ENCODE measurements around the gene UBE2O. TPM values are rescaled to one million over a fixed set of nuclear protein-coding genes. Genes with fewer than 3 reads are reported as not detected.

UBE2O gene
- total and polyA plus RNA-seq, 4 donors: 3.3 to 71.5 (median 9.2) TPM

- Histone ChIP-seq H3K4me3 (ENCODE audit: low read depth in 1 of 3, low read length in 3 of 3) (no peak overlapping the region), H3K27me3 (ENCODE audit: control insufficient read depth in 4 of 4, insufficient read depth in 4 of 4, low read length in 3 of 4) (no peaks in the 10 kb centered on the region), H3K27ac (ENCODE audit: low read depth in 1 of 2, low read length in 2 of 2) (no peak overlapping the region), H3K36me3 (ENCODE audit: control insufficient read depth in 4 of 4, insufficient read depth in 3 of 4, low read depth in 1 of 4, low read length in 3 of 4) (no peaks in the 10 kb centered on the region), H3K9ac (ENCODE audit: low read depth in 1 of 2, low read length in 2 of 2) (no peak overlapping the region), H3K4me1 (ENCODE audit: control insufficient read depth in 4 of 4, insufficient read depth in 4 of 4, low read length in 3 of 4) (peaks cover 0 to 10% (median 8%) of the 10 kb centered on the region in 4 donors), H3K9me3 (ENCODE audit: control insufficient read depth in 4 of 4, low read length in 3 of 4) (no peaks in the 10 kb centered on the region)
- no peak for DNase-seq (ENCODE audit: low spot score)
- WGBS: 77% methylated on average over 12 of the region's 12 CpGs
- no peak for TF ChIP-seq FOXA2 (IDR thresholded peaks at IDR 0.05)
- no peak for TF ChIP-seq SP1 (IDR thresholded peaks at IDR 0.05)
- TF ChIP-seq ATF3 (IDR thresholded peaks at IDR 0.05): no peak
- TF ChIP-seq GABPA (IDR thresholded peaks at IDR 0.05 in 1 of 2, conservative IDR thresholded peaks at IDR 0.05 in 1 of 2): no peak
- TF ChIP-seq RXRA (IDR thresholded peaks at IDR 0.05): no peak
- no peak for TF ChIP-seq TAF1 (conservative IDR thresholded peaks at IDR 0.05)
- TF ChIP-seq HNF4A (conservative IDR thresholded peaks at IDR 0.05): no peak
- TF ChIP-seq NR2F2 (IDR thresholded peaks at IDR 0.05): no peak
- no peak for TF ChIP-seq REST (IDR thresholded peaks at IDR 0.05)
- no peak for TF ChIP-seq EGR1 (IDR thresholded peaks at IDR 0.05; ENCODE audit: low read depth in 2 of 2)
- TF ChIP-seq JUND (IDR thresholded peaks at IDR 0.05): no peak
Observed at GRCh38 chr17:76356803-76357456, 96.0 kb downstream of the UBE2O start.

DNA sequence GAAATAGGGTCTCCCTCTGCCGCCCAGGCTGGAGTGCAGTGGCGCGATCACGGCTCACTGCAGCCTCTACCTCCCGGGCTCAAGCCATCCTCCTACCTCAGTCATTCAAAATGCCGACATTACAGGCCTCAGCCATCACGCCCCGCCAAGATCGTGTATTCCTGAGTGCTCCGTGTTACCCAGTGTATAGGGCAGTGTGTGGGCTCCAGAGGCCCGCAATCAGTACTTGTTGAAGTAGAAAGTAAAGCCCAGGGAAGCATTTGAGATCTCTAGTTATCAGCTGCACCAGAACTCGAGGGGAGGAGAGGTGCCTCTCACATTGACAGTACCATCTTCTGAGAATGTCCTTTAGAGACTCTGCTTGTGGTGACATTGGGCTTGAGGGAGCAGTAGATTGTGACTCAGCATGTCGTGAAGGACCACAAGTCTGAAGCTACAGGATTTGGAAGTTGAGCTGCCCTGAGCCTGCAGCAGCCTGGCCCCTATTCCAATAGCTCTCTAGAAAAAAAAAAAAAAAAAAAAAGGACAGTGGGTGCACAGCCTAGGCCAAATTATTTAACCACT is 98.1 kb downstream of the UBE2O start:
- WGBS: 68% methylated on average over 13 of the region's 13 CpGs
- Histone ChIP-seq H3K36me3 (ENCODE audit: control insufficient read depth in 4 of 4, insufficient read depth in 3 of 4, low read depth in 1 of 4, low read length in 3 of 4) (no peaks in the 10 kb centered on the region), H3K4me1 (ENCODE audit: control insufficient read depth in 4 of 4, insufficient read depth in 4 of 4, low read length in 3 of 4) (peaks cover 4 to 22% (median 18%) of the 10 kb centered on the region in 4 donors), H3K27me3 (ENCODE audit: control insufficient read depth in 4 of 4, insufficient read depth in 4 of 4, low read length in 3 of 4) (no peaks in the 10 kb centered on the region), H3K9ac (ENCODE audit: low read depth in 1 of 2, low read length in 2 of 2) (no peak overlapping the region), H3K27ac (ENCODE audit: low read depth in 1 of 2, low read length in 2 of 2) (no peak overlapping the region), H3K9me3 (ENCODE audit: control insufficient read depth in 4 of 4, low read length in 3 of 4) (no peaks in the 10 kb centered on the region), H3K4me3 (ENCODE audit: low read depth in 1 of 3, low read length in 3 of 3) (no peak overlapping the region)
- peak; percentile 51 for DNase-seq (ENCODE audit: low spot score)
- TF ChIP-seq TAF1 (conservative IDR thresholded peaks at IDR 0.05) (no peak), YY1 (IDR thresholded peaks at IDR 0.05) (no peak), NR2F2 (IDR thresholded peaks at IDR 0.05) (no peak), HNF4A (conservative IDR thresholded peaks at IDR 0.05) (no peak), RAD21 (IDR thresholded peaks at IDR 0.05) (no peak), FOXA1 (IDR thresholded peaks at IDR 0.05) (no peak), EGR1 (IDR thresholded peaks at IDR 0.05; ENCODE audit: low read depth in 2 of 2) (no peak), ZBTB33 (IDR thresholded peaks at IDR 0.05) (no peak)
- TF ChIP-seq, protein P1, sequence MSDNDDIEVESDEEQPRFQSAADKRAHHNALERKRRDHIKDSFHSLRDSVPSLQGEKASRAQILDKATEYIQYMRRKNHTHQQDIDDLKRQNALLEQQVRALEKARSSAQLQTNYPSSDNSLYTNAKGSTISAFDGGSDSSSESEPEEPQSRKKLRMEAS (IDR thresholded peaks at IDR 0.05): no peak

Data from liver (tissue), 9 donors.